Naive thymus-derived CD4-positive, alpha-beta T cell (primary cell): ENCODE results near the gene PPCS. TPM values are rescaled to one million over a fixed set of nuclear protein-coding genes. Genes with fewer than 3 reads are reported as not detected.

Experiments
- ATAC-seq: fragments of 150-1000 bp; cut with Tn5 transposase; 2 replicates; pipeline ENCODE4 v1.10.0; 2021; ENCODE audit warnings: mild to moderate bottlenecking, moderate library complexity
- CTCF ChIA-PET: fragments of 350-600 bp; sonication (Branson Sonifier 250); formaldehyde crosslinking; loops from one replicate; lab custom pipeline; 2021; ENCODE audit warnings: antibody characterized with exemption; lab: Charles Lee
- POLR2A ChIA-PET: fragments of 350-600 bp; sonication (Branson Sonifier 250); formaldehyde crosslinking; loops from one replicate; lab custom pipeline; 2021; ENCODE audit warnings: antibody characterized with exemption, inconsistent platforms; lab: Charles Lee
- DNase-seq, 9 donors: peaks; one replicate each; pipeline versions ENCODE4 v3.0.0 to v3.0.0-alpha.2; 2020 to 2022; ENCODE audit warnings: mixed read lengths in 1 of 9
- H3K27ac ChIP-seq: one replicate; pipeline ENCODE4 v1.7.0; 2013; ENCODE audit warnings: mild to moderate bottlenecking, low read depth, low read length, moderate library complexity
- H3K27me3 ChIP-seq, 2 donors: one replicate each; pipeline ENCODE4 v1.7.0; 2013; ENCODE audit warnings: low read length in 2 of 2, mild to moderate bottlenecking in 2 of 2, moderate library complexity in 2 of 2; ENCODE audit not compliant: control insufficient read depth in 2 of 2, insufficient read depth in 2 of 2
- H3K36me3 ChIP-seq, 3 experiments: 1 replicate in 2 of 3; 2 replicates in 1 of 3; pipeline ENCODE4 v1.7.0; 2013; ENCODE audit warnings: low read length in 3 of 3, mild to moderate bottlenecking in 3 of 3, moderate library complexity in 1 of 3; ENCODE audit not compliant: insufficient read depth in 3 of 3, control insufficient read depth in 2 of 3
- H3K4me1 ChIP-seq, 2 donors: one replicate each; pipeline ENCODE4 v1.7.0; 2013; ENCODE audit warnings: low read length in 2 of 2, mild to moderate bottlenecking in 2 of 2, moderate library complexity in 1 of 2; ENCODE audit not compliant: control insufficient read depth in 2 of 2, insufficient read depth in 2 of 2
- H3K4me3 ChIP-seq: 2 replicates; pipeline ENCODE4 v1.7.0; 2013; ENCODE audit warnings: mild to moderate bottlenecking, low read length
- H3K9me3 ChIP-seq, 3 experiments: 1 replicate in 2 of 3; 2 replicates in 1 of 3; pipeline ENCODE4 v1.7.0; 2013; ENCODE audit warnings: low read length in 3 of 3; ENCODE audit not compliant: control insufficient read depth in 2 of 3
- H3K27ac Mint-ChIP-seq, 9 donors: one replicate each; pipeline ENCODE4 v1.8.0; 2020 to 2022; ENCODE audit warnings: mixed read lengths in 9 of 9, mild to moderate bottlenecking in 8 of 9, moderate library complexity in 5 of 9, inconsistent platforms in 2 of 9
- H3K27me3 Mint-ChIP-seq, 5 donors: one replicate each; pipeline ENCODE4 v1.8.0; 2021 to 2022; ENCODE audit warnings: mixed read lengths in 5 of 5, mild to moderate bottlenecking in 1 of 5
- H3K36me3 Mint-ChIP-seq, 5 donors: one replicate each; pipeline ENCODE4 v1.8.0; 2020 to 2022; ENCODE audit warnings: mixed read lengths in 5 of 5, mild to moderate bottlenecking in 3 of 5, inconsistent platforms in 1 of 5
- H3K4me1 Mint-ChIP-seq, 7 donors: one replicate each; pipeline ENCODE4 v1.8.0; 2020 to 2022; ENCODE audit warnings: mixed read lengths in 7 of 7, mild to moderate bottlenecking in 3 of 7, inconsistent platforms in 1 of 7
- H3K4me3 Mint-ChIP-seq, 10 donors: one replicate each; pipeline ENCODE4 v1.8.0; 2020 to 2022; ENCODE audit warnings: mild to moderate bottlenecking in 10 of 10, mixed read lengths in 10 of 10, moderate library complexity in 6 of 10, inconsistent platforms in 2 of 10
- H3K9me3 Mint-ChIP-seq, 11 donors: one replicate each; pipeline ENCODE4 v1.8.0; 2020 to 2022; ENCODE audit warnings: mixed read lengths in 11 of 11, mild to moderate bottlenecking in 4 of 11, inconsistent platforms in 1 of 11, moderate library complexity in 1 of 11
- intact Hi-C, 2 donors: fragments of 100-400 bp; cut with micrococcal nuclease; formaldehyde crosslinking; loops; one replicate each; pipeline ENCODE4 v1.15.1; 2023
- polyA plus RNA-seq, 2 donors: library from polyadenylated mRNA; unstranded; fragments of 300-500 nt; fragmentation: Illumina TruSeq; gene quantifications; one replicate each; pipeline ENCODE4 v1.2.3, GENCODE V29; 2021
- total RNA-seq, 6 experiments: library from RNA in 5 of 6; stranded (reverse) in 5 of 6; gene quantifications; 1 replicate in 5 of 6; 2 replicates in 1 of 6; pipeline ENCODE4 v1.2.3 and lab custom pipeline; 2021 to 2026

PPCS gene
- total and polyA plus RNA-seq, 7 experiments from 2014 or later: 45.4 to 146 (median 67.3) TPM

DNA sequence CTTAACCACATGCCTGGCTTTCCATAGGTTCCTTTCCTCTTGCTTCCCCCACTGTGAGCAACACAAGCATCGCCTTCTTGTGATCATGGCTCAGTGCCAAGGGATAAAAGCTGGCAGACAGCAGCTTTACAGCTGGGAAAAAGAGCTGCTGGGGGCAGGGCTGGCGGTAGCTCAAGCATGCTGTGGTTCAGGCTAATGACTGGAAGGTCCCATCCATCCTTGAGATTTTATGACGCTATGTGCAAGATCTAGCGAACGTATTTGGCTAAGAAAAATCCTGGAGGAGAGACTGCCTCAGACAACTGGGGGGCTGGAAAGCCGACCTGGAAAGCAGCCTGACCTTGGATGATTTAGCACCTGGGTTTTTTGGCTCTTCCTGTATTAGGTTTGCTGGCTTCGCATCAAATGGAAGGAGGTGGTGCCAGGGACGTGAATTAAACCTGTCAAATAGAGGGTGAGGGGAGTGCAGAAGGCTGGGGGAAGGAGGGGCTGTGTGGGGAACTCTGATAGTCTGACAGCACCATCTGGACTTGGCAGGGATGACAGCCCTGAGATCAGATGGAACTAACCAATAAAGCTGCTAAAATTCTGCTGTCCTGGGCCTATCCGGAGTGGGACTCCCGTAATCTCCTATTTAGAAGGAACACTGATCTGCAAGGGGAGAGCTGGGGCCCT is 35.3 kb upstream of the PPCS start:
- H3K27ac Mint-ChIP-seq: no peak overlapping the region
- ChIA-PET CTCF (no interaction called here), POLR2A (no interaction called here)
- intact Hi-C loops: no loop called here
- no peaks in the 10 kb centered on the region for H3K4me1 Mint-ChIP-seq
- ATAC-seq: no peak
- Histone ChIP-seq H3K4me3 (no peak overlapping the region), H3K27me3 (no peaks in the 10 kb centered on the region), H3K9me3 (no peaks in the 10 kb centered on the region), H3K27ac (no peak overlapping the region), H3K36me3 (no peaks in the 10 kb centered on the region), H3K4me1 (no peaks in the 10 kb centered on the region)
- no peaks in the 10 kb centered on the region for H3K9me3 Mint-ChIP-seq
- no peak overlapping the region for H3K4me3 Mint-ChIP-seq
- peaks cover 0 to 12% (median 5%) of the 10 kb centered on the region in 5 donors for H3K27me3 Mint-ChIP-seq
- H3K36me3 Mint-ChIP-seq: peaks cover 0 to 9% (median 0%) of the 10 kb centered on the region in 5 donors
- DNase-seq: no peak

DNA sequence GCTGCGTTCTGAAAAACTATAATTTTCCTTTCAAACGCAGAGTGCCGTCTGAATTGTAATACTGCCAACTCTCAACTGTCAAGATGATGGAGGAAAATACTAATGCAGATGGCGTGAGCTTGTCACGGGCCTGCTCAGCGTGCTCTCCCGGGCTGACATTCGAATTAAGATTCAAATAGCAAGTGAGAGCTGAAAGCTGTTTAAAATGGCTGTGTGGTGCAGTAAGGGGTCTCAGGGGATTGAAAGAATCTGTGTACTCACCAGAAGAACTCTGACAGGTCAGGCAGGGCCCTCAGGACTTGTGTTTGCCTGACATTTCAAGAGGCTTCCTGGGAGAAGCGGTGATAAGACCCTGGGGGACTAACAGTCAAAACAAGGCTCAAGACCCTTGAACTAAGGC is 33.6 kb upstream of the PPCS start:
- Histone ChIP-seq H3K36me3 (no peaks in the 10 kb centered on the region), H3K9me3 (no peaks in the 10 kb centered on the region), H3K4me3 (no peak overlapping the region), H3K27ac (no peak overlapping the region), H3K4me1 (no peaks in the 10 kb centered on the region), H3K27me3 (no peaks in the 10 kb centered on the region)
- ChIA-PET POLR2A (no interaction called here), CTCF (no interaction called here)
- peaks cover 0 to 4% (median 0%) of the 10 kb centered on the region in 7 donors for H3K4me1 Mint-ChIP-seq
- no peak for DNase-seq
- intact Hi-C loops: no loop called here
- H3K36me3 Mint-ChIP-seq: peaks cover 0 to 9% (median 0%) of the 10 kb centered on the region in 5 donors
- H3K27ac Mint-ChIP-seq: no peak overlapping the region
- H3K9me3 Mint-ChIP-seq: no peaks in the 10 kb centered on the region
- H3K27me3 Mint-ChIP-seq: peaks cover 0 to 12% (median 5%) of the 10 kb centered on the region in 5 donors
- H3K4me3 Mint-ChIP-seq: no peak overlapping the region
- no peak for ATAC-seq

DNA sequence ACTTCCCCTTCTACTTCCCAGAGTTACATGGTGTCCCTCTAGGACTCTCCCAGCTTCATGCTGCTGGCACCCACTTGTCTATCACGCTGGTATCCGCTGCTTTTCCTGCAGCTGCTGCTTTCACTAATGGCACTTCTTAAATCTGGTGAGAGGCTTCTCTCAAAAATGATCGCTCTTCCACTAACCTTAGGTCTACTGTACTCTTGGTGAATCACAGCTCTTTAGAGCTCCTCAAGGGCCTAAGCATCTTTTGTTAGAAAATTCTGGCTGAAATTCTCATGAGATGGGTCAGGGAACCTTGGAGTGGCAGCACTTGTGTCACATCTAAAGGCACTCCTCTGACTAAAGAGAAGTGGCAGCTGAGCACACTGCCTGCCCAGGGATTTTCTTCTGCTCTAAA is 32.7 kb upstream of the PPCS start:
- no peak overlapping the region for H3K27ac Mint-ChIP-seq
- peaks cover 0 to 9% (median 0%) of the 10 kb centered on the region in 5 donors for H3K36me3 Mint-ChIP-seq
- H3K9me3 Mint-ChIP-seq: no peaks in the 10 kb centered on the region
- ChIA-PET POLR2A (no interaction called here), CTCF (no interaction called here)
- no peak overlapping the region for H3K4me3 Mint-ChIP-seq
- intact Hi-C loops: no loop called here
- ATAC-seq (no peak), DNase-seq (no peak)
- no peaks in the 10 kb centered on the region for H3K4me1 ChIP-seq
- no peaks in the 10 kb centered on the region for H3K36me3 ChIP-seq
- peaks cover 0 to 12% (median 5%) of the 10 kb centered on the region in 5 donors for H3K27me3 Mint-ChIP-seq
- peaks cover 0 to 4% (median 0%) of the 10 kb centered on the region in 7 donors for H3K4me1 Mint-ChIP-seq
- H3K4me3 ChIP-seq: no peak overlapping the region
- no peaks in the 10 kb centered on the region for H3K27me3 ChIP-seq
- no peak overlapping the region for H3K27ac ChIP-seq
- no peaks in the 10 kb centered on the region for H3K9me3 ChIP-seq

DNA sequence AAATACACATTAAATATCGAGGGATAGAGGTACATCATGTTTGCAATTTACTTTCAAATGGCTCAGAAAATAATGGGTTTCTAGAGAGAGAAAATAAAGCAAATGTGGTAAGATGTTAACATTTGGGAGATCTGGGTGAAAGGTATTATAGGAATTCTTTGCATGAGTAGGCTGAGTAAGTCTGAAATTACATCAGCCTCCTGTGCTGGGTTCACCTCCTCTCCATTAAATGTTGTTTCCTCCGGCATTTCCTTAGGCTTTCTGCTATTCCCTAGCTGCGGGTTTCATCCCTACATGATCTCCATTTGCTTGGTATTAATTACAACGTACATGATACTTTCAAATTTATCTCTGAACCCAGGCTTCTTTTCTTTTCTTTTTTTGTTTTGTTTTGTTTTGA is 32.1 kb upstream of the PPCS start:
- Mint-ChIP-seq H3K36me3 (peaks cover 0 to 9% (median 0%) of the 10 kb centered on the region in 5 donors), H3K4me1 (peaks cover 0 to 4% (median 0%) of the 10 kb centered on the region in 7 donors), H3K4me3 (no peak overlapping the region), H3K9me3 (no peaks in the 10 kb centered on the region), H3K27me3 (peaks cover 0 to 12% (median 5%) of the 10 kb centered on the region in 5 donors), H3K27ac (no peak overlapping the region)
- intact Hi-C loops: no loop called here
- no peaks in the 10 kb centered on the region for H3K9me3 ChIP-seq
- no peaks in the 10 kb centered on the region for H3K36me3 ChIP-seq
- ChIA-PET CTCF (no interaction called here), POLR2A (no interaction called here)
- H3K4me3 ChIP-seq: no peak overlapping the region
- no peaks in the 10 kb centered on the region for H3K27me3 ChIP-seq
- no peak overlapping the region for H3K27ac ChIP-seq
- no peak for DNase-seq
- no peak for ATAC-seq
- H3K4me1 ChIP-seq: no peaks in the 10 kb centered on the region

DNA sequence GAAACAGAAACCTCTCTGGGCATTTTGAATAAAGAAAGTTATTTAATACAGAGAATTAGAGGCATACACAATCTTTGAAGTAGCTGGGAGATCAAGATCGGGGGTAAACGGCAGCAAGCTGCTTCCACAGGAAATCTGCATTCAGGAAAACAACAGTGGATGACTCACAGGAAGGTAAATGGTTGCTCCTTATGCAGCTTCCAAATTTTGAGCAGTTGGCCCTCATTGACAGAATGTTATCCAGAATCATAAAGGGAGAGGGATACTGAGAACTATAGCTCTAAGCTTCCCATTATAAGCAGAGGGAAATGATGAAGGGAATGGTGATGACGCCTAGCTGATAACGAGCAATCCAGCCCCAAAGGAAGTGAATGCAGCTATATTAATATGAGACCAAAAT is 29.1 kb upstream of the PPCS start:
- ATAC-seq (no peak), DNase-seq (no peak)
- Mint-ChIP-seq H3K36me3 (peaks cover 0 to 9% (median 0%) of the 10 kb centered on the region in 5 donors), H3K27ac (no peak overlapping the region), H3K4me3 (no peak overlapping the region), H3K4me1 (peaks cover 0 to 4% (median 0%) of the 10 kb centered on the region in 7 donors), H3K27me3 (peaks cover 0 to 12% (median 4%) of the 10 kb centered on the region in 5 donors), H3K9me3 (no peaks in the 10 kb centered on the region)
- no peaks in the 10 kb centered on the region for H3K4me1 ChIP-seq
- H3K4me3 ChIP-seq: no peak overlapping the region
- H3K9me3 ChIP-seq: no peaks in the 10 kb centered on the region
- CTCF ChIA-PET: no interaction called here
- no peak overlapping the region for H3K27ac ChIP-seq
- intact Hi-C loops: no loop called here
- H3K36me3 ChIP-seq: no peaks in the 10 kb centered on the region
- POLR2A ChIA-PET: no interaction called here
- no peaks in the 10 kb centered on the region for H3K27me3 ChIP-seq

DNA sequence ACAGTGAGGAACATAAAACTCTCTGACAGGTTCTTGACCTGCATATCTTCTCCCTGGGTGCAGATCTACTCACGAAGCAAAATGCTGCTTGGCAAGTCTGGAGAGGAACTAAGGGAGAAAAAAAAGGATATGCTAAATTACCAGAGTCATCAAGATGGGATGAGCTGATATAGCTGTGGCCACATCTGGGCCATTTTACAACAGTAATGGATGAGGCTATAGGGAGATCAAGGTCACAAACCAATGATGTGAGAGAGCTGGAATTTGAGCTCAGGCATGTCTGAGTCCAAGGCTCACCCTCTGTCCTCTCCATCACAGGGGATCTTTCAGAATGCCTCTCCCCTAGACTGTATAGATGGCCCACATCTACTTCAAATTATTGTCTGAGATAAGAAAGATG is 26.7 kb upstream of the PPCS start:
- Mint-ChIP-seq H3K4me1 (peaks cover 0 to 4% (median 0%) of the 10 kb centered on the region in 7 donors), H3K9me3 (no peaks in the 10 kb centered on the region), H3K36me3 (peaks cover 0 to 6% (median 0%) of the 10 kb centered on the region in 5 donors), H3K27me3 (peaks cover 0 to 4% (median 4%) of the 10 kb centered on the region in 5 donors), H3K4me3 (no peak overlapping the region), H3K27ac (no peak overlapping the region)
- ATAC-seq (no peak), DNase-seq (no peak)
- CTCF ChIA-PET: no interaction called here
- POLR2A ChIA-PET: no interaction called here
- intact Hi-C loops: no loop called here
- Histone ChIP-seq H3K9me3 (no peaks in the 10 kb centered on the region), H3K4me3 (no peak overlapping the region), H3K36me3 (no peaks in the 10 kb centered on the region), H3K27me3 (no peaks in the 10 kb centered on the region), H3K4me1 (no peaks in the 10 kb centered on the region), H3K27ac (no peak overlapping the region)
